Activated effector memory CD4-positive, alpha-beta T cell treated with anti-CD3 and anti-CD28 coated beads, Interleukin-2, amount 50 U/mL, for 16 hours (primary cell): ENCODE measurements around the gene FZD10.

Experiments used
- DNase-seq: peaks from one replicate; pipeline ENCODE4 v3.0.0-alpha.2; 2020

Gene FZD10

GRCh38 chr12:130214686-130215395 is 52.6 kb downstream of the FZD10 start:
- DNase-seq = no peak
